AG04450 (cell line): Measurements from ENCODE around the gene CPZ. TPM values are rescaled to one million over a fixed set of nuclear protein-coding genes. Genes with fewer than 3 reads are reported as not detected.

Experiments used
- CTCF ChIA-PET: fragments of 300-600, 350-600 bp; formaldehyde crosslinking; extraction: SDS; loops from one replicate; lab custom pipeline; 2022; ENCODE audit warnings: antibody characterized with exemption, inconsistent platforms; lab: Charles Lee
- POLR2A ChIA-PET: fragments of 350-600 bp; formaldehyde crosslinking; extraction: SDS; loops from one replicate; lab custom pipeline; 2021; ENCODE audit warnings: antibody characterized with exemption, inconsistent platforms; lab: Yijun Ruan, JAX
- DNase-seq: peaks from one replicate; pipeline ENCODE4 v3.0.0-alpha.2; 2011; ENCODE audit warnings: low read depth, low spot score
- H3K27ac ChIP-seq: one replicate; pipeline ENCODE4 v1.5.1; 2012; ENCODE audit warnings: low read depth, low read length, control low read depth
- H3K27me3 ChIP-seq: one replicate; pipeline ENCODE4 v1.6.0; 2012; ENCODE audit warnings: low read length; ENCODE audit not compliant: control insufficient read depth, insufficient read depth
- H3K4me3 ChIP-seq: 2 replicates; pipeline ENCODE4 v1.5.1; 2011; ENCODE audit warnings: mild to moderate bottlenecking, low read depth, low read length, control low read depth
- H3K9me3 ChIP-seq: 2 replicates; pipeline ENCODE4 v1.5.1; 2012; ENCODE audit warnings: low read length; ENCODE audit not compliant: control insufficient read depth, insufficient read depth
- polyA plus RNA-seq: library from polyadenylated mRNA; depleted of rRNA; stranded (reverse); fragments of >200 nt; gene quantifications from 2 replicates; pipeline ENCODE4 v1.2.3, GENCODE V29; 2011
- TF ChIP-seq, protein P1 (sequence below): IDR thresholded peaks from 2 replicates; pipeline ENCODE4 v1.5.1; 2011; ENCODE audit warnings: low read depth, low read length, control low read depth, inconsistent platforms

CPZ gene
- polyA plus RNA-seq, 1 experiment = 6.4 TPM

DNA sequence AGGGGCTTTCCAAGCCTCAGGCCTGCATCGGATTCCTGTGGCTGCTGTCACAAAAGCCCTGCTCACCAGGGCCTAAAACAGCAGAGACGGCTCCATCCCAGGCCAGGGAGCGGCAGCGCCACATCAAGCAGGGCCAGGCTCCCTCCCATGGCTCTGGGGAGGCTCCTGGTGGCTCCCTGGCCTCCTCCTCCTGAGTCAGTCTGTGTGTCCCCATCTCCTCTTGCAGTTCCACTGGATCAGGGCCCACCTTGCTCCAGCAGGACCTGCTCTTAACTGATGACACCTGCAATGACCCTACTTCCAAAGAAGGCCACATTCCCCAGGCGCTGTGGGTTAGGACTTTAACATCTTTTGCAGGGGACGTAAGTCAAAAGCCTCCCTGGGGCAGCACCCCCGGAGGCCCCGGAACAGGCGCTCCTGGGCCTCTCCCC is 51.9 kb downstream of the CPZ start:
- Histone ChIP-seq H3K9me3 (no peaks in the 10 kb centered on the region; the same call in 1 of the 2 replicates), H3K4me3 (no peak overlapping the region), H3K27ac (no peak overlapping the region), H3K27me3 (peaks cover 11% of the 10 kb centered on the region)
- ChIA-PET POLR2A (no interaction called here), CTCF (no interaction called here)
- TF ChIP-seq, protein P1, sequence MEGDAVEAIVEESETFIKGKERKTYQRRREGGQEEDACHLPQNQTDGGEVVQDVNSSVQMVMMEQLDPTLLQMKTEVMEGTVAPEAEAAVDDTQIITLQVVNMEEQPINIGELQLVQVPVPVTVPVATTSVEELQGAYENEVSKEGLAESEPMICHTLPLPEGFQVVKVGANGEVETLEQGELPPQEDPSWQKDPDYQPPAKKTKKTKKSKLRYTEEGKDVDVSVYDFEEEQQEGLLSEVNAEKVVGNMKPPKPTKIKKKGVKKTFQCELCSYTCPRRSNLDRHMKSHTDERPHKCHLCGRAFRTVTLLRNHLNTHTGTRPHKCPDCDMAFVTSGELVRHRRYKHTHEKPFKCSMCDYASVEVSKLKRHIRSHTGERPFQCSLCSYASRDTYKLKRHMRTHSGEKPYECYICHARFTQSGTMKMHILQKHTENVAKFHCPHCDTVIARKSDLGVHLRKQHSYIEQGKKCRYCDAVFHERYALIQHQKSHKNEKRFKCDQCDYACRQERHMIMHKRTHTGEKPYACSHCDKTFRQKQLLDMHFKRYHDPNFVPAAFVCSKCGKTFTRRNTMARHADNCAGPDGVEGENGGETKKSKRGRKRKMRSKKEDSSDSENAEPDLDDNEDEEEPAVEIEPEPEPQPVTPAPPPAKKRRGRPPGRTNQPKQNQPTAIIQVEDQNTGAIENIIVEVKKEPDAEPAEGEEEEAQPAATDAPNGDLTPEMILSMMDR = no peak
- no peak for DNase-seq

DNA sequence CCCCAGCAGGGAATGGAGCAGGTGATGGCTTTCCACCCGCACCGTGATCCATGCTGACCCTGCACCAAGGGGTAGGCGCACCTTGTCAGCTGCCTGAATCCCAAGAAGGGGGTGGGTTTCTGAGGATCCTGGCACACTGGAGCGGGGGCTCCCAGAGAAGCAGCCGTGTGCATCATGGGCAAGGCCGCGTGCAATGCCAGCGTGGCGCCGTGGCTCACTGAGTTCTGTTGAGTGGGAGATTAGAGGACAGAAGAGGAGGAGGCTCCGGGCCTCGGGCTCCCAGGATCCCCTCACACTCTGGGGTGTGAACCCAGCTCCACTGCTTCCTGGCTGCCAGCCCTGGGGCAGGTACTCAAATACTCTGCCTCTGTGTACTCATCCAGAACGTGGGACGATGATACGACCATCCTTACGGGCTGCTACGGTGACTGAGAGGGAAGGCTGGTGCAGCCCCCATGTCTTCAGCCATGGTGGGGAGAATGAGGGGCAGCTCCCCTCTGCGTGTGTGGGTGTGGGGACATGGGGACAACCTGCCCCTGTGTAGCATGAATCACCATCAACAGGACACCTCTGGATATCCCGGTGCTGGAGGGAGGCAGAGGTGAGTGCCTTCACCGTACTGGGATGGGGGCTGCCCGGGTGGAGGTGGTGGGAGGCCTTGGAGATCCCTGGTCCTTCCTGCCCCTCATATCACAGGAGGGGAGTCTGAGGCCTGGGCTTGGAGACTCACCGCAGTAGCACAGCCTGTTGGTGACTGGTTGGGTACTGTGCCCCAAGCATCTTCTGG is 52.6 kb downstream of the CPZ start:
- POLR2A ChIA-PET = no interaction called here
- H3K27me3 ChIP-seq = peaks cover 16% of the 10 kb centered on the region
- CTCF ChIA-PET = no interaction called here

DNA sequence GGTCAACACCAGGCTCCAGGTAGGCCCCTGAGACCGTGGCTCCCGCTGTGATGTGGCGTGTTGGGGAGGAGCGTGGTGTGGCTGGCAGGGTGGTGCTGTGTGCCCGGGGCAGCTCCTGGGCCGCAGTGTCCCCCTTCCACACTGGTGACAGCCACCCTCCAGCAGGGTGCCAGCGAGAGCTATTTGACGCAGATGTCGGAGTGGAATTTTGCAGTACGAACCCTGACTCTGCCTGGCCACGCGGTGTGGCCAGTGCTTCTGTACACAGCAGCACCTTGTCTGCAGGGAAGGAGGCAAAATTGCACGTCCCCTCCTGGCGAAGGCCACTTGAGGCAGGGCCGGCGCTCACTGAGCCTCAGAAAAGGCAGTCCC is 53.2 kb downstream of the CPZ start:
- no peak overlapping the region for H3K4me3 ChIP-seq
- peaks cover 16% of the 10 kb centered on the region for H3K27me3 ChIP-seq
- ChIA-PET POLR2A (no interaction called here), CTCF (no interaction called here)
- TF ChIP-seq, protein P1 = no peak
- H3K27ac ChIP-seq = no peak overlapping the region
- no peaks in the 10 kb centered on the region; the same call in 1 of the 2 replicates for H3K9me3 ChIP-seq
- no peak for DNase-seq

More for the DNA sequence above, 52.6 kb downstream of the CPZ start:
- TF ChIP-seq, protein P1 = no peak
- DNase-seq = no peak
- Histone ChIP-seq H3K27ac (no peak overlapping the region), H3K9me3 (no peaks in the 10 kb centered on the region; the same call in 1 of the 2 replicates), H3K4me3 (no peak overlapping the region)

GRCh38 chr4:8646296-8647093 is 53.9 kb downstream of the CPZ start:
- CTCF ChIA-PET = no interaction called here
- Histone ChIP-seq H3K27me3 (peaks cover 16% of the 10 kb centered on the region), H3K9me3 (no peaks in the 10 kb centered on the region; the same call in 1 of the 2 replicates), H3K27ac (no peak overlapping the region), H3K4me3 (no peak overlapping the region)
- no peak for DNase-seq
- TF ChIP-seq, protein P1 = no peak
- POLR2A ChIA-PET = no interaction called here
